Gastrocnemius medialis (tissue), 4 donors: ENCODE measurements around the gene MXRA8. TPM values are rescaled to one million over a fixed set of nuclear protein-coding genes. Genes with fewer than 3 reads are reported as not detected.
"Not testable (repeated sequence)": the region's sequence is repeated elsewhere in the genome, so short reads cannot be mapped to it uniquely, and the experiment has no call there.

Experiments
- ATAC-seq, 2 donors: fragments of 150-250 bp; one replicate each; pipeline ENCODE4 v1.9.1; 2016
- DNase-seq, 2 donors: peaks; one replicate each; pipeline ENCODE4 v3.0.0-alpha.2; 2019
- H3K27ac ChIP-seq, 4 donors: fragments of 200-600 bp; sonication (generic); 1 replicate in 1 of 4; 2 replicates in 3 of 4; pipeline ENCODE4 v1.5.1; 2016 to 2018; ENCODE audit warnings: mild to moderate bottlenecking in 2 of 4, moderate library complexity in 1 of 4
- H3K27me3 ChIP-seq, 3 donors: fragments of 200-600 bp; sonication (generic) in 2 of 3; 1 replicate in 1 of 3; 2 replicates in 2 of 3; pipeline versions ENCODE4 v1.5.1 to v1.6.0; 2016 to 2019; ENCODE audit warnings: mild to moderate bottlenecking in 1 of 3, moderate library complexity in 1 of 3
- H3K36me3 ChIP-seq, 2 donors: fragments of 200-600 bp; sonication (generic) in 1 of 2; one replicate each; pipeline ENCODE4 v1.5.1; 2017 to 2018
- H3K4me1 ChIP-seq, 2 donors: fragments of 200-600 bp; sonication (generic) in 1 of 2; one replicate each; pipeline ENCODE4 v1.5.1; 2016 to 2017; ENCODE audit warnings: mild to moderate bottlenecking in 2 of 2
- H3K4me3 ChIP-seq, 4 donors: fragments of 200-600 bp; sonication (generic) in 3 of 4; 1 replicate in 1 of 4; 2 replicates in 3 of 4; pipeline ENCODE4 v1.5.1; 2016 to 2019; ENCODE audit warnings: mild to moderate bottlenecking in 2 of 4
- H3K9me3 ChIP-seq, 3 donors: fragments of 200-600 bp; sonication (generic) in 2 of 3; 1 replicate in 1 of 3; 2 replicates in 2 of 3; pipeline ENCODE4 v1.5.1; 2016 to 2019
- POLR2A ChIP-seq, 2 donors: fragments of 450-650 bp; IDR thresholded peaks; one replicate each; pipeline ENCODE4 v1.6.1; 2017; ENCODE audit warnings: antibody characterized with exemption in 2 of 2, mild to moderate bottlenecking in 2 of 2, moderate library complexity in 2 of 2
- in situ Hi-C, 4 donors: fragments of 200-750 bp; cut with MboI; loops; one replicate each; pipeline versions ENCODE4 v1.15.0 to v1.8.0; 2017; ENCODE audit warnings: low sequenced_read_pairs in 4 of 4
- intact Hi-C: fragments of 100-400 bp; cut with DNase I; formaldehyde crosslinking; loops from one replicate; pipeline ENCODE4 v1.15.1; 2023; ENCODE audit warnings: low total_unique reads
- total RNA-seq, 4 donors: library from RNA; depleted of rRNA; stranded (reverse); fragments of >200 nt; gene quantifications; one replicate each; pipeline versions ENCODE4 v1.1.0 to v1.2.3, GENCODE V29; 2016
- TF ChIP-seq, protein P1 (sequence below), 5 experiments: fragments of 450-650 bp in 3 of 5; fragments of 200-600 bp in 2 of 5; sonication (generic) in 2 of 5; IDR thresholded peaks in 4 of 5; conservative IDR thresholded peaks in 1 of 5; 1 replicate in 4 of 5; 2 replicates in 1 of 5; pipeline ENCODE4 v1.5.1; 2016 to 2019; ENCODE audit warnings: antibody characterized with exemption in 5 of 5, mild to moderate bottlenecking in 3 of 5, moderate library complexity in 3 of 5

MXRA8 gene
- total RNA-seq, 4 donors from 2014 or later = 13.9 to 41.9 (median 34.2) TPM

DNA sequence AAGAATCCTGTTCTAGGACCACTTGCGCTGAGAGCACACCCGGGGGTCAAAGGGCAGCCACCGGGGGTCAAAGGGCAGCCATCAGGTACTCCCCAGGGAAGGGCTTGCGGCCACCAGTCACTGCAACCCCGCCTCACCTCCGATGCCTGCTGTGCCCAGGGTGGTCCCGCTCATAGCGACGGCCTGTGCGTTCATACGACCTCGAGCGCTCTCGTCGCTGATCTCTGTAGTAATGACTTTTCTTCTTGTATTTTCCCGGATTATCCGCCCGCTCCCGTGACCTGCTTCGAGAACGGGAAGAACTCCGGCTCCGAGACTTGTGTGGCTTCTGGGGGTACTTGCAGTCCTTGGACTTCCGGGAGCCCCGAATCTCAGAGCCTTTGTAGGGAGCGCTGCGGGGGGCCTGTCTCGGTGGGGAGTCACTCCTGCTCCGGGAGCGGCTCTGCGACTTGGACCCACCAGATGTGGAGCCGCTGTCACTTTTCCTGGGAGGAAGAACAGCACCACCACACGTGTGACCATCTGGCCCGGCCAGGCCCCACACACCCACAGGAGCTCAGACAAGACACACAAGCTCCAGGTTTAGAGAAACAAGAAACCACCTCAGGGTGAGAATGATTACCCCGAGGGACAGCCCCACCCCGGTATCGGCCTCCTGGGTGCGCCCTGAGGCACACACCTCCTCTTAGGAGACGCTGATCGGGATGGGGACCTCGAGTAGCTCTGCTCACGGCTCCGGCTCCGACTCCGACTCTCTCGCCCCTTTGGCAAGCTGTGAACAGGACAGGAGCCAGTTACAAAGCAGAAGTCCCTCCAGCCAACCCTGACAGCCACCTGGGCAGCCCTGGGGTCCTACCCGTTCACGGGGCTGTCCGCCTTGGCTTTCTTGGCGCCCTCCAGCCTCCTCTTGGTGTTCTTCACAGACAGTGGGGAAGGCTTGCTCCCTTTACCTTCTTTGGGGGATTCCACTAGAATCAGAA is 29.0 kb upstream of the MXRA8 start:
- no peaks in the 10 kb centered on the region for H3K27me3 ChIP-seq
- H3K4me1 ChIP-seq = peaks cover 7 to 9% of the 10 kb centered on the region in 2 donors
- no peak for DNase-seq
- H3K4me3 ChIP-seq = no peak overlapping the region
- H3K27ac ChIP-seq = no peak overlapping the region
- in situ Hi-C loops (no loop called here), intact Hi-C loops (no loop called here)
- peaks cover 10 to 66% of the 10 kb centered on the region in 2 donors for H3K36me3 ChIP-seq
- H3K9me3 ChIP-seq = no peaks in the 10 kb centered on the region
- TF ChIP-seq POLR2A (IDR thresholded peaks at IDR 0.05) = no peak
- TF ChIP-seq, protein P1, sequence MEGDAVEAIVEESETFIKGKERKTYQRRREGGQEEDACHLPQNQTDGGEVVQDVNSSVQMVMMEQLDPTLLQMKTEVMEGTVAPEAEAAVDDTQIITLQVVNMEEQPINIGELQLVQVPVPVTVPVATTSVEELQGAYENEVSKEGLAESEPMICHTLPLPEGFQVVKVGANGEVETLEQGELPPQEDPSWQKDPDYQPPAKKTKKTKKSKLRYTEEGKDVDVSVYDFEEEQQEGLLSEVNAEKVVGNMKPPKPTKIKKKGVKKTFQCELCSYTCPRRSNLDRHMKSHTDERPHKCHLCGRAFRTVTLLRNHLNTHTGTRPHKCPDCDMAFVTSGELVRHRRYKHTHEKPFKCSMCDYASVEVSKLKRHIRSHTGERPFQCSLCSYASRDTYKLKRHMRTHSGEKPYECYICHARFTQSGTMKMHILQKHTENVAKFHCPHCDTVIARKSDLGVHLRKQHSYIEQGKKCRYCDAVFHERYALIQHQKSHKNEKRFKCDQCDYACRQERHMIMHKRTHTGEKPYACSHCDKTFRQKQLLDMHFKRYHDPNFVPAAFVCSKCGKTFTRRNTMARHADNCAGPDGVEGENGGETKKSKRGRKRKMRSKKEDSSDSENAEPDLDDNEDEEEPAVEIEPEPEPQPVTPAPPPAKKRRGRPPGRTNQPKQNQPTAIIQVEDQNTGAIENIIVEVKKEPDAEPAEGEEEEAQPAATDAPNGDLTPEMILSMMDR (IDR thresholded peaks at IDR 0.05 in 4 of 5, conservative IDR thresholded peaks at IDR 0.05 in 1 of 5) = no peak
- no peak for ATAC-seq

DNA sequence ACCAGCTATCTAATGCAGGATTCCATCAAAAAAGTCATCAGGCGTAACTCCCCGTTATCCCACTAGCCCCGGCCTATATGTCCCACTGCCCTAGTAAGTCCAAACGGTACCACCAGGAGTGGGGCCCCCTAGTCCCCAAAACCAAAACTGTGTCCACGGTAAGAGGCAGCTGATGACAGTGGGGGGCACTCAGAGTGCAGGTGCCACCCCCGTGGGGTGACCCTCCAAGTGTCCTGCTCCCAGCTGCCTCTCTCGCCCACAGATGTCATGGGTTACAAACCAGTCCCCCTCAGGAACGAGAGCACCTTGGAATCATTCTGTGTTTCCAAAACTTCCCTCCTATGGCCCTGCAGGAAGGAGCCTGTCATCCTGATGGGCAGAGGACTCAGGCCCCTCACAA is 27.6 kb upstream of the MXRA8 start:
- Histone ChIP-seq H3K4me1 (peaks cover 7 to 14% of the 10 kb centered on the region in 2 donors), H3K27ac (no peak overlapping the region), H3K9me3 (no peaks in the 10 kb centered on the region), H3K36me3 (peaks cover 10 to 54% of the 10 kb centered on the region in 2 donors), H3K27me3 (no peaks in the 10 kb centered on the region), H3K4me3 (no peak overlapping the region)
- ATAC-seq (no peak), DNase-seq (no peak)
- intact Hi-C loops = no loop called here
- TF ChIP-seq, protein P1 (IDR thresholded peaks at IDR 0.05 in 4 of 5, conservative IDR thresholded peaks at IDR 0.05 in 1 of 5) = no peak
- no peak for TF ChIP-seq POLR2A (IDR thresholded peaks at IDR 0.05)
- in situ Hi-C loops = no loop called here

GRCh38 chr1:1385339-1385738 is 27.0 kb upstream of the MXRA8 start:
- ATAC-seq, DNase-seq, H3K27ac ChIP-seq, in situ Hi-C loops, intact Hi-C loops, H3K9me3 ChIP-seq, H3K27me3 ChIP-seq, H3K4me3 ChIP-seq: not testable (repeated sequence)
- Histone ChIP-seq H3K36me3 (peaks cover 8 to 48% of the 10 kb centered on the region in 2 donors), H3K4me1 (peaks cover 7 to 14% of the 10 kb centered on the region in 2 donors)

- Histone ChIP-seq H3K36me3 (peaks cover 0 to 7% of the 10 kb centered on the region in 2 donors), H3K27me3 (no peaks in the 10 kb centered on the region), H3K27ac (no peak overlapping the region), H3K4me3 (no peak overlapping the region), H3K4me1 (peaks cover 7 to 15% of the 10 kb centered on the region in 2 donors), H3K9me3 (no peaks in the 10 kb centered on the region)
- intact Hi-C loops = no loop called here
- no peak for ATAC-seq
- in situ Hi-C loops = no loop called here
- no peak for DNase-seq
- no peak for TF ChIP-seq POLR2A (IDR thresholded peaks at IDR 0.05)
- TF ChIP-seq, protein P1 (IDR thresholded peaks at IDR 0.05 in 4 of 5, conservative IDR thresholded peaks at IDR 0.05 in 1 of 5) = no peak
These were observed 22.9 kb upstream of the MXRA8 start for GRCh38 chr1:1381294-1381693.

DNA sequence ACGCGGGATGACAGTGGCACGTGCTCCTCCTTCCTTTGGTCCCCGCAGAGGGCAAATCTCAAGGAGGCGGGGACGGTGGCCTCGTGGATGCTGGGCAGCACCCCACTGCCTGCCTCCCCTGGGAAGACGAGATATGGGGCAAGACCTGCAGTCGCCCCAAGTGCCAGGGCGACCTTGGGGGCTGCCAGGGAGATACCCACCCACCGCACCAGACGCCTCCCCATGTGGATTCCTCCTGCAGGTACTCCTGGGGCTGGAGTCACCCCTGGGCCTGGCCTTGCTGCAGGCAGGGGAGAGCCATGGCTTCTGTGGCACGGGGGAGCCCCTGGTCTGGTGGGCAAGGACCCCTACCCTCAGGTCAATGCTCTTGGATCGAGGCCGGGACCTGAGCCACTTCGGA is 22.5 kb upstream of the MXRA8 start:
- intact Hi-C loops (no loop called here), in situ Hi-C loops (no loop called here)
- no peak overlapping the region for H3K27ac ChIP-seq

More for the DNA sequence above, 22.5 kb upstream of the MXRA8 start:
- no peak for ATAC-seq
- Histone ChIP-seq H3K27me3 (no peaks in the 10 kb centered on the region), H3K4me1 (peaks cover 9 to 20% of the 10 kb centered on the region in 2 donors), H3K9me3 (no peaks in the 10 kb centered on the region), H3K36me3 (peaks cover 0 to 3% of the 10 kb centered on the region in 2 donors), H3K4me3 (no peak overlapping the region)
- no peak for DNase-seq
- TF ChIP-seq, protein P1 (IDR thresholded peaks at IDR 0.05 in 4 of 5, conservative IDR thresholded peaks at IDR 0.05 in 1 of 5) = no peak
- TF ChIP-seq POLR2A (IDR thresholded peaks at IDR 0.05) = no peak
